Measurements from ENCODE around the gene PGM2.
A peak's percentile ranks its signal among the peaks of the same experiment; 100 is the strongest.
"Not testable (repeated sequence)": the region's sequence is repeated elsewhere in the genome, so short reads cannot be mapped to it uniquely, and the experiment has no call there.

The PGM2 gene

GRCh38 chr4:37826295-37827029 is at the start of gene PGM2:
Gene PGM2, plus strand, starts transcription at chr4:37826686. Its CDS starts 47 bp downstream, at chr4:37826733.
- DNase-seq = peak; percentile 64 to 81

DNA sequence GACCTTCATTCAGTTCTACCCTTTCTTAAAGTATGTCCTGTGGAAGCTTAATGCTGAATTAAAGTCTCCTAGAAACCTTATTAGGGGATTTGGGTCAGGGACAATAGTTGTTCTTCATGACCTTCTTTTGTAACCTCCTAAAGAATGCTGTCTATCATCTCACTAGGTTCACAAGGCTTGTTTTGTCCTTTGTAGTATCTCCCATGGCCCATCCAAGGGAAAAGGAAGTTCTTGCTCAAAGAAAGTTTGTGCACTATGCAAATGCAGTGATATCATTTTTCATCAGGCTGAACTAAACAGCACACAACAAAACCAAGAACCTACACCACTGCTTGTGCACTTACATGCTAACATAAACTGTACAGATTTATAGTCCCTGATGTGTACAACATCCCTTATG is 46.6 kb upstream of the PGM2 start:
- no peak for DNase-seq

DNA sequence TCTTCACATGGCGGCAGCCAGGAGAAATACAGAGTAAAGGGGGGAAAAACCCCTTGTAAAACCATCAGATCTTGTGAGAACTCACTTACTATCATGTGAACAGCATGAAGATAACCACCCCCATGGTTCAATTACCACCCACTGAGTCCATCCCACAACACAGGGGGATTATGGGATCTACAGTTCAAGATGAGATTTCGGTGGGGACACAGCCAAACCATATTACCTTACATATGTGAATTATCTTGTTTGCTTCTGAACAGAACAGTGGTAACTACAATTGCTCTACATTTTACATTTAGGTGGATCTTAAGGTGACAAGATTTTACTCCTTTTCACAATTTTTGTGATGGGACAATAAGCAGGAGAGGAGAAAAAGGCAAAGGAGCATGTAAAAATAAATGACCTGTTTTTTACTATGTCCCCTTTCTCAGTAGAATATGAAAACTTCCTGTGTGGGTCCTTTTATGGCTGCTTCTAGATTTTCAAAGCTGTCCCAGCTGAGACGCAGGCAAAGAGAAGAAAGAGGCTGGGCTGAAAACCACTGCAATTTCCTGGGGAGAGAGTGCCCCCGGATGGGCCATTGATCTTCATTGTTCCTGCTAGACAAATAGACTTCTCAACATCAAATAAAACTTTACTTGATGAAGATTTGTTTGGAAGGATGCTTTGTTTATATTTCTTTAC is 45.9 kb upstream of the PGM2 start:
- DNase-seq = no peak

DNA sequence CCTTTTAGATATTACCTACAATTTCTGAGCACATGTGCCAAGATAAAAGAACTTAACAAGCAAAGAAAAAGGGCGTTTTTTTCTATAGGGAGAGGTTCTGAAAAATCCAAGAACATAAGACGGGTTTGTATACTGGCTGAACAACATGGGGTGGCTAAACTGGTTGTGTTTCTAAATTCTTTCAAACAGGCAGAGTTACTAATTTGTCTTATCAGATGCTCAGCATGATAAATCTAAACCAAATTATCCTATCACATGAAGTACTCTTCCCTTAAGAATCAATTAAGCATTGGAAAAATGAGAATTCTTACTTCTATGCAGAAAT is 45.4 kb upstream of the PGM2 start:
- no peak for DNase-seq

GRCh38 chr4:37786267-37786666 is 40.2 kb upstream of the PGM2 start:
- DNase-seq = not testable (repeated sequence)

DNA sequence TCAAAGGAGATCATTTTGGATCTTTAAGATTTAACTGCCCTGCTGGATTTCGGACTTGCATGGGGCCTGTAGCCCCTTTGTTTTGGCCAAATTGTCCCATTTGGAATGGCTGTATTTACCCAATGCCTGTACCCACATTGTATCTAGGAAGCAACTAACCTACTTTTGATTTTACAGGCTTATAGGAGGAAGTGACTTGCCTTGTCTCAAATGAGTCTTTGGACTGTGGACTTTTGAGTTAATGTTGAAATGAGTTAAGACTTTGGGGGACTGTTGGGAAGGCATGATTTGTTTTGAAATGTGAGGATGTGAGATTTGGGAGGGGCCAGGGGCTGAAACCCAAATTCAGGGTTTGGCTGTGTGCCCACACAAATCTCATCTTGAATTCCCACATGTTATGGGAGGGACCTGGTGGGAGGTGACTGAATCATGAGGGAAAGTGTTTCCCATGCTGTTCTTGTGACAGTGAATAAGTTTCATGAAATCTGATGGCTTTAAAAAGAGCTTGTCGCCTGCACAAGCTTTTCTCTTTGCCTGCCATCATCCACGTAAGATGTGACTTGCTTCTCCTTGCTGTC is 38.5 kb upstream of the PGM2 start:
- not testable (repeated sequence) for DNase-seq

DNA sequence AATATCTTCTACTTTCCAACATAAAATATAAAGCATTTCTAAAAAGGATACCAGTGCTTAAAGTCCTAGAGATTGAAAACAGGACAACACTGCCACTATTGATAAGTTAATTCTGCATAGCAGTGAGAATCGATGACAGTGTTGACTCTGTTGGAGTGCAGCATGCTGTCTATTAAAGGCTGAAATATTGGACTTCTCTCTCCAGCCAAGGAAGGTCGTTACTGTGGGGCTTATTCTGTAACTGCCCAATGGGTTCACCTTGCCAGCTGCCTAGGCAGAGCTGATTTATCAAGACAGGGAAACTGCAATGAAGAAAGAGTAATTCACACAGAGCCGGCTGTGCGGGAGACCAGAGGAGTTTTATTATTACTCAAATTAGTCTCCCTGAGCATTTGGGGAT is 37.7 kb upstream of the PGM2 start:
- DNase-seq = no peak

GRCh38 chr4:37792241-37792640 is 34.2 kb upstream of the PGM2 start:
- no peak for DNase-seq

- no peak for DNase-seq
Observed at GRCh38 chr4:37793562-37793961, 32.9 kb upstream of the PGM2 start.

DNA sequence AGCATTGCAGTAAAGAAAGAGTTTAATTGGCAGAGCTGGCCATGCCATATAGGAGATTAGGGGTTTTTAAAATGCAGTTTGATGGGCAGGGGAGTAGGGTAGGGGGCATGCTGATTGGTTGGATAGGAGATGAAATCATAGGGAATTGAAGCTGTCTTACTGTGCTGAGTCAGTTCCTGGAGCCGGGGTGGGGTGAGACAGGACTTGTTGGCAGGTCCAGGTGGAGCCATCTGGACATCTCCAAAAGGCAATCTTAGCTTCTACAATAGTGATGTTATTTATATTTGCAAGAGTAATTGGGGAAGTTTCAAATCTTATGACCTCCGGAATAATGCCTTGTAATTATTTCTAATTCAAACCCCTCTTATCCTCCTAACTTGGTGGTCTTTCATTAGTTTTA is 32.4 kb upstream of the PGM2 start:
- no peak for DNase-seq

- no peak for DNase-seq
Observed at GRCh38 chr4:37795581-37796195, 30.8 kb upstream of the PGM2 start.

DNA sequence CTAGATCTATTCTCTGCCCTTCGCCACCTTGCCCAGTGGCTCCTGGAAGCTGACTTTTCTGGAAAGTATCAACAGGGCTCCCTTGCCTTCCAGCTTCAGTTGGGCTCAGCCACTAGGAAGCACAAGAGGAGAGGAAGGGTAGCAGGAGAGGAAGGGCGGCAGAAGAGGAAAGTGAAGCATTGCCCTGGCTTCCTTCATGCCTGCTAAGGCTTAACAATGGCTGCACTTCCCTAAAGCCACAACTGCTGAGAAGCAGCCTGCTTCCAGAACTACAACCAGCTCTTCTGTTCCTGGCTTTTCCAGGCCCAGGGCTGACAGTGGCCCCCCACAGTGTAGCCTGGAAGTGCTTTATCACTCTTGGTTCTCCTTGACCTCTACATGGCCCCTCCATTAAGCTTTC is 29.1 kb upstream of the PGM2 start:
- no peak for DNase-seq

DNA sequence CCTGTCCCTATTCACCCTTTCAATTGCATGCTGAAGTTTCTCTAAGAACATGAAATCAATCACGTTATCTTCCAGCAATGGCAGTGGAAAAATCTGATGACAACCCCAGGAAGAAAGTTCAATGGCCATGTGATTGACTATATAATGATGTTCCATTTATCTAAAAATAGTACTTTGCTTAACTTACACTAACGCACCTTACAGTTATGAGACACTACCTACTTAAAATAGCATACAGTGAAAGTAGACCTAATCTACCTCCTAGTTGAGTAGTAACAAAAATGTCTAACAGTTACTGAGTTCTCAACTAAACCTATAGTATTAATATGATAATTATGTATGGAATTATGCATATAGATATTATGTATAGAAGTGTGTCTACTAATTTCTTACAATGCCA is 28.6 kb upstream of the PGM2 start:
- DNase-seq = no peak

GRCh38 chr4:37798616-37799015 is 27.9 kb upstream of the PGM2 start:
- no peak for DNase-seq

- DNase-seq = no peak
Observed at GRCh38 chr4:37799941-37800554, 26.4 kb upstream of the PGM2 start.

GRCh38 chr4:37802068-37802666 is 24.3 kb upstream of the PGM2 start:
- peak; percentile 54 to 64 for DNase-seq

- peak in 1 of 2 donors; percentile 75 for DNase-seq
Observed at GRCh38 chr4:37803348-37803973, 23.0 kb upstream of the PGM2 start.

DNA sequence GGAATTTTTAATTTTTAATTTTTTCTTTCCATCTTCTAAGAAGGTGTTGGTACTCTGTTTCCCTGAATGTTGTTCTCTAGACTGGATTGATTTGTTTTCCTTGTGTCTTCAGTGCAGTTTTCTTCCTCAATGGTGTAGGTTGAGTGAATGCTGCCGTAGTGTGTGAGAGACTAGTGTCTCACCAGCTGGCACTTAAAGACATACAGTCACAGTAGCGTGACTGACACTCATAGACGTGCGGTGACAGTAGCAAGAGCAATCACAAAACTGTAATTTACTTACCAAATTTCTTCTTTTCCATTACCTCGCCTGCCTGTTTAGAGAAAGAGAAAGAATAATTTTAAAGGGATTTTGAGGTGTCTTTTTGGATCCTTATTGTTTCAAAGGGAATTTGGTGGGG is 21.4 kb upstream of the PGM2 start:
- no peak for DNase-seq

GRCh38 chr4:37812713-37813112 is 13.8 kb upstream of the PGM2 start:
- no peak for DNase-seq

DNA sequence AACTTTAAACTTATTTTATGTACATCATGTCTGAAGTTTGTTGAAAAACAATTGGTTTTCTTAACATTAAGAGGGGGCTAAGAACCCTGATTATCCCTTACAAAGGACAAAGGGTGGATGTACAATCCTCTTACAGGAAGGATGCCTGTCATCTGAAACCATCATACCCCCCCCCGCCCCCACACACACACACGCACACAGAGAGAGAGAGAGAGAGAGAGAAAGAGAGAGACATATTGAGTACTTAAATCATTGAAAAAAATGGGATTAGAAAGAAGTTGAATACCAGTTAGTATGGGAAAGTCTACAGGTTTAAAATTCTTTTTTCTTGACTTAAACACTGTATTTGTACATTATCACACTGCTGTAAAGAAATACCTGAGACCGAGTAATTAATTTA is 10.9 kb upstream of the PGM2 start:
- no peak for DNase-seq

GRCh38 chr4:37816006-37816405 is 10.5 kb upstream of the PGM2 start:
- no peak for DNase-seq

DNA sequence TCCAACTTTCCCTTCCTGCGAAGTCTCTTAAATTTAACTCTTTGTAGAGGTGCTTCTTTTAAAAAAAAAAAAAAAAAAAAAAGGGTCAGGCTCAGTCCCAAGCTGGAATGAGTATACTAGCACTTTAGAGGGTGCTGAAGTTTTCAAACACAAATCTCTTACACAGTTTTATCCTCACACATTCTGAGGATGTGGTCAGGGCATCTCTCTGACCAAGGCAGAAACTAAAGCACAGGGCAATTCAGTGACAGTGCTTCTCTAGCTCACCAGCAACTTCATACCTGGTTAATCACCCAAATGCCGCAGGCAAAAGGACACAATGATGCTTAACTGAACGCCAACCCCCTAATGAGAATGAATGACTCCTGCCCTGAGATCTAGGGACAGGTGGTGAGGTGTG is 9.8 kb upstream of the PGM2 start:
- DNase-seq = no peak

DNA sequence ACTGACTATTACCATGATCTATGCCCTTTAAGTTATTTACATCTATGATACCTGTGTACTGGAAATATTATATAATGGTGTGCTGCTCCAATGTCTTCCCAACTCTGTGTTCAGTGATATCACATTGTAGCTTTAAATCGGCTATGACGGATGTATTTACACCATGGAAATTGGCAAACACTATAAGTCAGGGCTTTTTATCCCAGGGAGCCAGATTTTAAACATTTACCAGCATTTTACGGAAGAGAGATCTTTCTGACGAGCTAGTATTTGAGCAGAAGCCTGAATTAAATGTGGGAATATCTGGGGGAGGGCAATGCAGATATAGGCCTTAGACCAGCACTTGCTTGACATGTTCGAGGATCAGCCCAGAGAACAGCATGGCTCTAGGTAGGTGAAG is 7.7 kb upstream of the PGM2 start:
- DNase-seq = no peak
